ENCODE results near the gene SEMA5A. TPM values are rescaled to one million over a fixed set of nuclear protein-coding genes. Genes with fewer than 3 reads are reported as not detected.

SEMA5A gene
- total and polyA plus RNA-seq, 2 of the 8 experiments (the other 6 are each of a cell fraction or from before 2014, with no cell fraction given), result 5.3 to 8.9 TPM

DNA sequence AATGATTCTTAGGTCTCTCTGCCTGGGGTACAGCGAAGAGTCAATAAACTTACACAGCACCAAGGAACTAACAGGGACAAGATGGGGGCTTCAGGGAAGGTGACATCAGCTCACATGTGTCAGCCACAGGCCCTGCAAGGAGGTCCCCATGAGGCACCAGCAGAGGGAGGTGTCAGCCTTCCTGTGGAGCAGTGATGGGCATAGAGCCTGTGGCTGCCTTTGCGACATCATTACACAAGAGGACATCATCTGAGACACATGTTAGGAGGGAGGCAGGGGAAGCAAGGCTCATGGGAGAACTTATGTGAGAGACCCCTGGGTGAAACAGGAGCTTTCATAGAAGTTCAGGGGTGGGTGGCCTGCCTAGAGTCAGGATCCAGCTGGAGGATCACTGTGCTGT lies 389.6 kb downstream of the SEMA5A start:
- H3K23me2 ChIP-seq (ENCODE audit: low read depth, low read length), result no peaks in the 10 kb centered on the region
- no peak overlapping the region for H4K5ac ChIP-seq (ENCODE audit: insufficient read length, low read depth, low read length)
- FAIRE-seq (no peak), DNase-seq (ENCODE audit: low read depth in 1 of 2, low spot score in 2 of 2) (peak in 1 of 2 experiments; percentile 10)
- no peak overlapping the region for H3K23ac ChIP-seq (ENCODE audit: insufficient read length)
- no peak overlapping the region for H4K91ac ChIP-seq (replicated peaks; ENCODE audit: insufficient read length, low read length)
- H3K79me2 ChIP-seq (ENCODE audit: control insufficient read depth in 1 of 2, insufficient read depth in 2 of 2, low read length in 2 of 2), result no peaks in the 10 kb centered on the region
- no peak overlapping the region for H2BK12ac ChIP-seq (ENCODE audit: low read depth, low read length)
- ChIA-PET CTCF (ENCODE audit: partially characterized antibody) (interaction anchor here (0.6 to 3.9 kb wide), 10 partner anchors 9 to 343 kb away, joined by 3 to 26 read pairs (median 3); no protein-coding TSS in a partner anchor), POLR2A (ENCODE audit: partially characterized antibody) (no interaction called here)
- H3K18ac ChIP-seq (ENCODE audit: extremely low read depth, low read length), result no peak overlapping the region
- H2BK5ac ChIP-seq (ENCODE audit: low read depth, low read length), result no peak overlapping the region
- H3K27ac ChIP-seq (ENCODE audit: low read depth, low read length), result no peak overlapping the region
- no peak overlapping the region for H3K4ac ChIP-seq (replicated peaks; ENCODE audit: insufficient read length, low read depth, low read length)
- H4K20me1 ChIP-seq (replicated peaks in 1 of 2; ENCODE audit: control insufficient read depth in 1 of 2, insufficient read depth in 2 of 2, low read length in 2 of 2), result no peaks in the 10 kb centered on the region
- H3K79me1 ChIP-seq (ENCODE audit: low read depth, low read length), result no peaks in the 10 kb centered on the region
- no peak overlapping the region for H3K14ac ChIP-seq (ENCODE audit: insufficient read length)
- 95% methylated on average over 1 of the region's 2 CpGs; no CpG with 5 or more reads in 1 of the 2 experiments for WGBS, 2 experiments (ENCODE audit: extremely low coverage in 1 of 2, insufficient coverage in 1 of 2, insufficient read length in 1 of 2, insufficient replicate concordance in 2 of 2, low coverage in 1 of 2, low lambda C conversion rate in 2 of 2, missing lambda C conversion rate in 1 of 2)
- no peak overlapping the region for H3K4me2 ChIP-seq (ENCODE audit: insufficient read depth in 1 of 2, low read depth in 2 of 2, low read length in 2 of 2)
- H2AK5ac ChIP-seq (ENCODE audit: low read depth, low read length), result no peak overlapping the region
- no peaks in the 10 kb centered on the region for H3K27me3 ChIP-seq (replicated peaks in 1 of 4; ENCODE audit: control insufficient read depth in 3 of 4, extremely low read depth in 1 of 4, insufficient read depth in 3 of 4, low read length in 3 of 4)
- H3K4me1 ChIP-seq (replicated peaks in 1 of 4; ENCODE audit: control insufficient read depth in 3 of 4, insufficient read depth in 4 of 4, low read length in 3 of 4), result no peaks in the 10 kb centered on the region
- H3K4me3 ChIP-seq (ENCODE audit: extremely low read depth in 1 of 4, insufficient read depth in 2 of 4, low read depth in 3 of 4, low read length in 4 of 4), result no peak overlapping the region
- no peak overlapping the region for H2AFZ ChIP-seq (ENCODE audit: low read length)
- H2BK120ac ChIP-seq (replicated peaks; ENCODE audit: low read depth, low read length), result no peak overlapping the region
- no peaks in the 10 kb centered on the region for H3K9me3 ChIP-seq (ENCODE audit: insufficient read depth in 2 of 2, low read depth in 1 of 2, low read length in 1 of 2)
- no peak overlapping the region for H3K56ac ChIP-seq (replicated peaks; ENCODE audit: insufficient read length, low read depth, low read length)
- no peaks in the 10 kb centered on the region; a peak in 1 of 8 replicates for H3K36me3 ChIP-seq (ENCODE audit: control insufficient read depth in 2 of 4, insufficient read depth in 4 of 4, low read length in 3 of 4)
- H3K9ac ChIP-seq (replicated peaks in 1 of 4; ENCODE audit: extremely low read depth in 1 of 4, low read depth in 3 of 4, low read length in 3 of 4), result no peak overlapping the region
- no peak overlapping the region for H4K8ac ChIP-seq (ENCODE audit: extremely low read depth, insufficient read depth, low read length)
- H2BK15ac ChIP-seq (ENCODE audit: low read length), result no peak overlapping the region
- no peak overlapping the region for H2BK20ac ChIP-seq (ENCODE audit: low read length)
- TF ChIP-seq RAD21 (IDR thresholded peaks at IDR 0.05 in 1 of 2, conservative IDR thresholded peaks at IDR 0.05 in 1 of 2; ENCODE audit: low read depth in 2 of 2, low read length in 2 of 2) (peak; percentile 72 to 75), JUND (IDR thresholded peaks at IDR 0.05; ENCODE audit: low read length) (peak; percentile 23; the same call in 1 of the 2 replicates)

Data from H1 (cell line).